ENCODE measurements around the gene MLNR.

Gene MLNR

DNA sequence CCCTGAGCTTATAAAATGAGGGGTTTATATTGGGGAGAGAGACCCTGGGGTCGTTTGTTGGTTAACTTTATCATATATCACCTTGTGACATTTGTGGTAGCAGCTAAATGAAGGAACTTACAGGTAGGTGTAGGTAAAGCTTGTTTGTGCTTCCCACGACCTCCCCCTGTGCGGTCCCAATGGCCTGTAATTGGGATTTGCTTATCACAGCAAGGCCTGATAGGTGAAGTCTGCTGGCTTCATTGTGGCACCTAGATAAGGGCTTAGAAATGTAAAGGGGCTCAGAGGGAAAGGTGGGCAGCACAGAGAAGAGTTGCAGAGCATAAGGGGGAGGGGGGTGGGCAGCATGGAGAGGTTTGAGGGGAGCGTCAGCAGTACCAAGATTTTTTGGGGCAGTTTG is 35.5 kb upstream of the MLNR start:
- peaks cover 5% of the 10 kb centered on the region for H3K4me1 ChIP-seq (ENCODE audit: control insufficient read depth, low read length)
- no peaks in the 10 kb centered on the region for H3K79me2 ChIP-seq (ENCODE audit: control insufficient read depth, low read length)
- H3K9me2 ChIP-seq (replicated peaks; ENCODE audit: control insufficient read depth, low read length) = no peaks in the 10 kb centered on the region
- H3K27me3 ChIP-seq (ENCODE audit: control insufficient read depth, low read length) = no peaks in the 10 kb centered on the region
- H3K4me2 ChIP-seq (ENCODE audit: low read length) = no peak overlapping the region
- no peak overlapping the region for H3K4me3 ChIP-seq (ENCODE audit: low read length)
- H3K27ac ChIP-seq (ENCODE audit: low read depth, low read length) = no peak overlapping the region
- no peak for TF ChIP-seq EZH2phosphoT487 (IDR thresholded peaks at IDR 0.05; ENCODE audit: borderline replicate concordance, low read length)
- TF ChIP-seq, protein P1, sequence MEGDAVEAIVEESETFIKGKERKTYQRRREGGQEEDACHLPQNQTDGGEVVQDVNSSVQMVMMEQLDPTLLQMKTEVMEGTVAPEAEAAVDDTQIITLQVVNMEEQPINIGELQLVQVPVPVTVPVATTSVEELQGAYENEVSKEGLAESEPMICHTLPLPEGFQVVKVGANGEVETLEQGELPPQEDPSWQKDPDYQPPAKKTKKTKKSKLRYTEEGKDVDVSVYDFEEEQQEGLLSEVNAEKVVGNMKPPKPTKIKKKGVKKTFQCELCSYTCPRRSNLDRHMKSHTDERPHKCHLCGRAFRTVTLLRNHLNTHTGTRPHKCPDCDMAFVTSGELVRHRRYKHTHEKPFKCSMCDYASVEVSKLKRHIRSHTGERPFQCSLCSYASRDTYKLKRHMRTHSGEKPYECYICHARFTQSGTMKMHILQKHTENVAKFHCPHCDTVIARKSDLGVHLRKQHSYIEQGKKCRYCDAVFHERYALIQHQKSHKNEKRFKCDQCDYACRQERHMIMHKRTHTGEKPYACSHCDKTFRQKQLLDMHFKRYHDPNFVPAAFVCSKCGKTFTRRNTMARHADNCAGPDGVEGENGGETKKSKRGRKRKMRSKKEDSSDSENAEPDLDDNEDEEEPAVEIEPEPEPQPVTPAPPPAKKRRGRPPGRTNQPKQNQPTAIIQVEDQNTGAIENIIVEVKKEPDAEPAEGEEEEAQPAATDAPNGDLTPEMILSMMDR (IDR thresholded peaks at IDR 0.05; ENCODE audit: low read depth, low read length, poor library complexity, severe bottlenecking) = no peak
- no peaks in the 10 kb centered on the region for H3F3A ChIP-seq (ENCODE audit: control insufficient read depth, insufficient read depth)
- no peaks in the 10 kb centered on the region for H4K20me1 ChIP-seq (ENCODE audit: control insufficient read depth, insufficient read depth, low read depth, low read length)
- peaks cover 28% of the 10 kb centered on the region for H3K36me3 ChIP-seq (ENCODE audit: control insufficient read depth, low read length)
- H3K9me3 ChIP-seq (ENCODE audit: control insufficient read depth, insufficient read depth, low read length) = no peaks in the 10 kb centered on the region

DNA sequence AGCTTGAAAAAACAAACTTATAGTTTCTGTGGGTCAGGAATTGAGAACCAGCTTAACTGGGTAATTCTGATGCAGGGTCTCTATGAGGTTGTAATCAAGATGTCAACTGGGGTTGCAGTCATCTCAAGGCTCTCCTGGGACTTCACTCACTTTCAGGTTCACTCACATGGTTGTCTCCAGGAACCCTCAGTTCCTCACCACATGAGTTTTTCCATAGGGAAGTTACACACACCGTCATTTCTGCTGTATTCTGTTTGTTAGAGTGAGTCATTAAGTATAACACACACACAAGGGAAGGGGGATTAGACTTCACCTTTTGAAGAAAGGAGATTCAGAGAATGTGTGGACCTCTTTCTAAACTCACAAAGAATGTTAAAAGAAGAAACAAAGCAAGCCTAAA is 34.9 kb upstream of the MLNR start:
- TF ChIP-seq EZH2phosphoT487 (IDR thresholded peaks at IDR 0.05; ENCODE audit: borderline replicate concordance, low read length) = no peak
- TF ChIP-seq, protein P1 (IDR thresholded peaks at IDR 0.05; ENCODE audit: low read depth, low read length, poor library complexity, severe bottlenecking) = no peak
- H3K27ac ChIP-seq (ENCODE audit: low read depth, low read length) = no peak overlapping the region
- H3F3A ChIP-seq (ENCODE audit: control insufficient read depth, insufficient read depth) = no peaks in the 10 kb centered on the region
- H3K79me2 ChIP-seq (ENCODE audit: control insufficient read depth, low read length) = no peaks in the 10 kb centered on the region
- H3K36me3 ChIP-seq (ENCODE audit: control insufficient read depth, low read length) = peaks cover 28% of the 10 kb centered on the region
- H3K4me2 ChIP-seq (ENCODE audit: low read length) = no peak overlapping the region
- H4K20me1 ChIP-seq (ENCODE audit: control insufficient read depth, insufficient read depth, low read depth, low read length) = no peaks in the 10 kb centered on the region
- no peaks in the 10 kb centered on the region for H3K9me3 ChIP-seq (ENCODE audit: control insufficient read depth, insufficient read depth, low read length)
- H3K4me1 ChIP-seq (ENCODE audit: control insufficient read depth, low read length) = peaks cover 5% of the 10 kb centered on the region
- H3K4me3 ChIP-seq (ENCODE audit: low read length) = no peak overlapping the region
- H3K27me3 ChIP-seq (ENCODE audit: control insufficient read depth, low read length) = no peaks in the 10 kb centered on the region
- no peaks in the 10 kb centered on the region for H3K9me2 ChIP-seq (replicated peaks; ENCODE audit: control insufficient read depth, low read length)

DNA sequence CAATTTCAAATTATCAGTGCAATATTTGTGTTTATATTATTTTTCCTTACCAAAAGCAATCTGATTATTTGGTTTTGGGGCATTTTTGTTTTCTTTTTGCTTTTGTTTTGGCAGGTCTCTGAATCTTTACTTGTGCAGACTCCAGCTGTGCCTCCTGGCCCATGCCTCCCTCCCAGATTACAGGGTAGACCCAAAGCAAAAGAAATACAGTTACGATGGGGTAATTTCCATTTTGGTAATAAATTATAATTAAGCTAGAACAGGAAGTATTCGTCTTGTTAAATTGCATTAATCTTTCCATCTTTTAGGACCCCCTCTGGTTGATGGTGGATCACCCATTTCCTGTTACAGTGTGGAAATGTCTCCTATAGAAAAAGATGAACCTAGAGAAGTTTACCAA is 29.2 kb upstream of the MLNR start:
- no peaks in the 10 kb centered on the region for H3K9me3 ChIP-seq (ENCODE audit: control insufficient read depth, insufficient read depth, low read length)
- no peaks in the 10 kb centered on the region for H3K27me3 ChIP-seq (ENCODE audit: control insufficient read depth, low read length)
- H3K9me2 ChIP-seq (replicated peaks; ENCODE audit: control insufficient read depth, low read length) = no peaks in the 10 kb centered on the region
- no peak overlapping the region for H3K27ac ChIP-seq (ENCODE audit: low read depth, low read length)
- no peaks in the 10 kb centered on the region for H3K79me2 ChIP-seq (ENCODE audit: control insufficient read depth, low read length)
- no peak for TF ChIP-seq EZH2phosphoT487 (IDR thresholded peaks at IDR 0.05; ENCODE audit: borderline replicate concordance, low read length)
- TF ChIP-seq, protein P1 (IDR thresholded peaks at IDR 0.05; ENCODE audit: low read depth, low read length, poor library complexity, severe bottlenecking) = no peak
- H4K20me1 ChIP-seq (ENCODE audit: control insufficient read depth, insufficient read depth, low read depth, low read length) = no peaks in the 10 kb centered on the region
- H3K36me3 ChIP-seq (ENCODE audit: control insufficient read depth, low read length) = peaks cover 35% of the 10 kb centered on the region
- H3K4me2 ChIP-seq (ENCODE audit: low read length) = no peak overlapping the region
- H3K4me3 ChIP-seq (ENCODE audit: low read length) = no peak overlapping the region
- 0 out of 2 replicates have a peak, but pooled peaks cover 2% of the 10 kb centered on the region for H3F3A ChIP-seq (ENCODE audit: control insufficient read depth, insufficient read depth)
- H3K4me1 ChIP-seq (ENCODE audit: control insufficient read depth, low read length) = no peaks in the 10 kb centered on the region

DNA sequence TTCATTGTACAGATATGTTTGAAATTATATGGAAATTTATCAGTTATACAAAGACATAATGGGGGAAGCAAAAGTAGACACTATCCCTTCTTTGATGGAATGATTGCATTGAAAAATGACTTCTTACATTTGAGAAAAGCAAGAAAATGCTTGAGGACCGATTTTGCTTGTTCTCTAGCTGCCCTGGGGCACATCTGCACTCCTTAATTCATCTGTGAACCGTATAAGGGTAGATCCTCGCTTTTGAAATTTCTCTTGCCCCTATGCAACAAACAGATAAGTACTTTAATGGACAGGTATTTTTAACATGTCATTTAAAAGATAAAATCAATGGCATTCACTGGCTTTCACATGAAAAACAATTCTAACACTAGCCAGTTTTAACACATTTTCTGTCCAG is 13.5 kb upstream of the MLNR start:
- peaks cover 16% of the 10 kb centered on the region for H3K36me3 ChIP-seq (ENCODE audit: control insufficient read depth, low read length)

More for the DNA sequence above, 13.5 kb upstream of the MLNR start:
- H3F3A ChIP-seq (ENCODE audit: control insufficient read depth, insufficient read depth) = no peaks in the 10 kb centered on the region
- H3K27ac ChIP-seq (ENCODE audit: low read depth, low read length) = no peak overlapping the region
- H3K4me1 ChIP-seq (ENCODE audit: control insufficient read depth, low read length) = no peaks in the 10 kb centered on the region
- H4K20me1 ChIP-seq (ENCODE audit: control insufficient read depth, insufficient read depth, low read depth, low read length) = no peaks in the 10 kb centered on the region
- H3K9me3 ChIP-seq (ENCODE audit: control insufficient read depth, insufficient read depth, low read length) = no peaks in the 10 kb centered on the region
- TF ChIP-seq, protein P1 (IDR thresholded peaks at IDR 0.05; ENCODE audit: low read depth, low read length, poor library complexity, severe bottlenecking) = no peak
- TF ChIP-seq EZH2phosphoT487 (IDR thresholded peaks at IDR 0.05; ENCODE audit: borderline replicate concordance, low read length) = no peak
- no peaks in the 10 kb centered on the region for H3K27me3 ChIP-seq (ENCODE audit: control insufficient read depth, low read length)
- H3K9me2 ChIP-seq (replicated peaks; ENCODE audit: control insufficient read depth, low read length) = no peaks in the 10 kb centered on the region
- H3K4me3 ChIP-seq (ENCODE audit: low read length) = no peak overlapping the region
- H3K79me2 ChIP-seq (ENCODE audit: control insufficient read depth, low read length) = no peaks in the 10 kb centered on the region
- no peak overlapping the region for H3K4me2 ChIP-seq (ENCODE audit: low read length)

Data from DOHH2 (cell line).